HG02588 (cell line): Measurements from ENCODE around the gene TNPO3.

Experiments used
- ATAC-seq: cut with Tn5 transposase; IDR thresholded peaks from one replicate; pipeline ENCODE4 v1.9.1; 2021; ENCODE audit warnings: mild to moderate bottlenecking, moderate library complexity; ENCODE audit not compliant: unreplicated experiment

Gene TNPO3

DNA sequence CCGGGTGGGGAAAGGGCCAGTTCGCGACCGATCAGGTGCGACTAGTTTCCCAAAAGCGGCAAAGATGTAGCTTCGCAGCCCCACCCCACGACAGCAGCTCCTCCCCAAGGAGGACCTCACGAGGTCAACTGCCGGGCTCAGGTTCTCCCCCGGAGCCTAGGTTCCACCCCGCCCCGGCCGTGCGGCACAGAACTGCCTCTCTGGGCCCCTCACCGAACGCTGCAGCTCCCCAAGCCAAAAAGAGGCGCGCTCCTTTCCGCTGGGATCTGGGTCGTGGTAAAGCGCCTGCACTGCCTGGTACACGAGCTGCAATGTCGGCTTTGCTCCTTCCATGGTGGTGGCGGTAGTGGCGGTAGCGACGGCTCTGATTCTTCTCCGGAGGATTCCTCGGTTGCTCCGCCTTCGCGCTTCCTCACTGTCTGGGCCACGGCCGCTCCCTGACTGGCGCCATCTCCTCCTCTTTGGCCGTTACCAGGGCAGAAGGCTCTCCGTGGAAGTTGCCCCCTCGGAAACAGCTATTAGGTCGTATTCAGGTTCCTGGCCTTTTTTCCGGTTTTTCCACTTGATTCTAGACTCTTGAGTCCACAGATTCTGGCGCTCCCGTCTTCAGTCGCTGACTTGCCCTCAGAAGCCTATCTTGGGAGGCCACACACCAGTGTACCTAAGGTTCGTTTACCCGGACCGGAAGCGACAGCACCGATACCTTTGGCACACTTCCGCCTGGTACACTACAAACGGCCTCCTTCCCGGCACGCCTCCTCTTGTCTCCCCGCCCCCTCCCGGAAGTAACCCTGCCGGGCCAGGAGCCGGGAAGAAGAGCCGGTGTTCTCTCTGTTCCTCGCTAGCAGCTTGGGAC, at the start of gene TNPO3:
TNPO3 (minus strand) TSS at position 674 of the 856 bp plus-strand sequence; CDS start at position 333, 341 bp downstream.
- peak; percentile 79 for ATAC-seq

DNA sequence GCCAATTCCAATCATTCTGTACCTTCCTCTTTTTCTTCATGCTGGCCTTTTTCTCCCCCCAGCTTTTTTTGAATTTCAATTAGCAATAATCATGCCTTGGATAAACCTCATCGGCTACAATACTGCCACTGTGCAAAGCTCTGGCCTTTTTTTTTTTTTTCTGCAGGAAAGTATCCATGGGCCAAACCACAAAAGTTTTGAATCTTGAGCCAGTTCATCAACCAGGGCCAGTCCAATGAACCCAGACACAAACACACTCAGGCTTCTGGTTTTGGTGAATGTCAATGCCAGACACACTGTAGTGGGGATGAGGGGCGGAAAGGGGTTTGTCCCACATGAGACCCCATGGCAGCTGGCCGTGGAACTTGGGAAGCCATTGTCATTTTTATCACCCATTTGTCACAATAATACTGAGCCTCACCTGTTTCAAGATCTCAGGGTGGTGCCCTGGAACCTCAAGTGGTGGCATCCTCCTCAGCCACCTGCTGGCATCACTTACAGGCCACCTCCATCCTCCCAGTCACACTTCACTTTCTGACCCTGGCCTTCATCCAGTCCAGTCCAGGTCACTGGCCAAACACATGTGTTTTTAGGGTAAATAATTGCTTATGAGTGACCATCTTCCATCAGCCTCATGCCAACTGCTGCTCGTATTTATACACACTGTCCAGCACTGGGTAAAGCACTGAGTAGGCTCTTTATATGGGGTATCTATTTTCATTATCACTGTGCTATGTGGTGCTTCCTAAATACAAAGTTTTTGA, 48.8 kb upstream of the TNPO3 start:
- no peak for ATAC-seq

DNA sequence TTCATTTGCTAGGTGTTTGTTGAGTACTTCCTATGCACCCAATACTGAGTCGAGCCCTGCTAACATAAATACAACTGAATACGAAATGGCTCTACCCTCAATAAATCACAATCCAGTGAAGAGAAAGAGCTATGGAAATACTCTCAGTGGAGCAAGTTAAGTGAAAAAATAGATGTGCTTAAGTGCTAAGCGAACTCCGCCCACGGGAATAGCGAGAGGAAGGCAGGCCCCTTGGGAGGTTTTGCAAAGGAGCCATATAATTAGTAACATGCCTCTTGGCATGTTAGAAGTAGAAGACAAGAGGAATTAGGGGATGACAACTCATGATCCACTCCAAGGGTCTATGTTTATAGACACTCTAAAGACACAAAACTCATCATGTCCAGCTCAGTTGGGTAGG, 46.8 kb upstream of the TNPO3 start:
- ATAC-seq, result no peak

DNA sequence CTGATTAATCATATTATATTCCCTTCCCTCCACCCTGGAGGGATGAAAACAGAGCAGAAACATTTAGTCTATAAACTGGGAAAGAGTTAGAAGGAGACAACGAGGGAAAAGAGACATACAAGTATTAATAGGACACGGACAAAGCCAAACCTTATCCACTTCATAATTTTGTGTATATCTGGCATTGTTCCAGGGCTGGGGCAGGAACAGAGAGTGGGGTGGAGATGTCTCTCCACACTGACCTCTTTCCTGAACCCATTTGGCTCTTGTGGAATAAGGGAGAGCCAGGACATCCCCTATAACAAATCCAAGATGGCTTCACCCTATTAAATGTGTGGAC, 45.9 kb upstream of the TNPO3 start:
- ATAC-seq, result no peak

DNA sequence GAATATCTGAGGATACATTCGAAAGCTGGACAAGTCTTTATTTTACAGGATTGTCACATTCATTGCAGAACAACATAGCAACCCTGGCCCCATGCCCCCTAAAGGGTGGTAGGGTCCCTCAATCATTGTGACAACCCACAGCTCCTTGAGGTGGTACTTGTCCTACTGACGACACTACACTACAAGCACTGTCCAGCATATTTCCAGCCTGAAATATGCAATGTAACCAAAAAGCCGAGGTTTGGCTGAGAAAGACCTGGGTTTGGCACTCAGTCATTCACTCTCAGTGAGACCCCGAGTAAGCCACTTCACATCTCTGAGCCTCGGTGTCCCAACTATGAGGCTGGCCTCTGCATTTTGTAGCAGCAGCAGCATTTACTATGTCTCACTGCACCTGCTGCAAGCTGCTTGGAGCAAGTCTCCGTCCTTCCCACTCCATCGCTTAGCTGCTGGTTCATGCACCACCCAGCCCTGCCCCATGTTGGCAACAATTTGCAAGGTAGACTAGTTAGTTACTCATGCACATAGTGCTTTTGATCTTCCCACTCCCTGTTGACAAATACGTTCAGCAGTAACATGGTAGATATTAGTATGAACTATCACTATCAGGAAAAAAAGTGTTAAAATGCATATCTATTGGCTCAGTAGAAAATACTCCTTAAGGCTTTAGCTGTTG, 43.6 kb upstream of the TNPO3 start:
- no peak for ATAC-seq

DNA sequence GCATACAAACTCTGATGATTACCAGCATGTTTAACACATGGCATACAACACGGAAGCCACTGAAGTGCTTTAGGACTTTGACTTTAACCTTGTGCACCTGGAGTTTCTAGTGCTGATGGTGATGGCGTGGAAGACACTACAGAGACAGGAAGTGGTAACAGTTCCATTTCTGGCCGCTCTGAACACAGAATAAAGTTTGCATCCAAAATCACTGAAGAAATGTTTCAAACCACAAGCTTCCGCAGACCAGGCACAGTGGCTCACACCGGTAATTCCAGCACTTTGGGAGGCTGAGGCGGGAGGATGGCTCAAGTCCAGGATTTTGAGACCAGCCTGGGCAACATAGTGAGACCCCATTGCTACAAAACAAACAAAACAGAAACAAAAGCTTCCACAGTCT, 40.3 kb upstream of the TNPO3 start:
- peak; percentile 91 for ATAC-seq

DNA sequence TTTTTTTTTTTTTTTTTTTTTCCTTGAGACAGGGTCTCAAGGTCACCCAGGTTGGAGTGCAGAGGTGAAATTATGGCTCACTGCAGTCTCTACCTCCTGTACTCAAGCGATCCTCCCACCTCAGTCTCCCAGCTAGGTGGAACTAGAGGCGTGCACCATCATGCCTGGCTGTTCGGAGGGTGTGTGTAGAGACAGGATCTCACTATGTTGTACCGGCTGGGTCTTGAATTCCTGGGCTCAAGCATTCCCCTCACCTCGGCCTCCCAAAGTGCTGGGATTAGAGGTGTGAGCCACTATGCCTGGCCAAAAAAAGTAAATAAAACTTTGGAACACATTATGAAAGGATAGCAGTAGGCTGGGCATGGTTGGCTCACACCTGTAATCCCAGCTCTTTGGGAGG, 39.6 kb upstream of the TNPO3 start:
- no peak for ATAC-seq

DNA sequence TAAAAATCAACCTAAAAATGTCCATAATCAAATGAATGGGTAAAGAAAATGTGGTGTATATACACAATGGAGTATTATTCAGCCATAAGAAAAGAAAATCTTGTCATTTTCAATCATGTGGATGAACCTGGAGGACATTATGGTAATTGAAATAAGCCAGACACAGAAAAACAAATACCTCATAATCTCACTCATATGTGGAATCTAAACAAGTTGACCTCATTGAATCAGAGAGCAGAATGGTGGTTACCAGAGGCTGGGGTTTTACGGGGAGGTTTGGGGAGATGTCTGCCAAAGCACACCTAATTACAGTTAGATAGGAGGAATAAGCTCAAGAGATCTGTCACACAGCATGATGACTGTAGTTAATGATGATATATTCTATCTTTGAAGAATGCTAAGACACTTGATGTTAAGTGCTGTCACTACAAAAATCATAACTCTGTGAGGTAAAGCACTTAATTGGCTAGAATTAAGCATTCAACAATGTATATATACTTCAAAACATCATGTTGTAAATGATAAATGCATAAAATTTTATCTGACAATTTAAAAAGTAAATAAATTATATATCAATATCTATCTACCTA, 39.1 kb upstream of the TNPO3 start:
- ATAC-seq, result no peak

DNA sequence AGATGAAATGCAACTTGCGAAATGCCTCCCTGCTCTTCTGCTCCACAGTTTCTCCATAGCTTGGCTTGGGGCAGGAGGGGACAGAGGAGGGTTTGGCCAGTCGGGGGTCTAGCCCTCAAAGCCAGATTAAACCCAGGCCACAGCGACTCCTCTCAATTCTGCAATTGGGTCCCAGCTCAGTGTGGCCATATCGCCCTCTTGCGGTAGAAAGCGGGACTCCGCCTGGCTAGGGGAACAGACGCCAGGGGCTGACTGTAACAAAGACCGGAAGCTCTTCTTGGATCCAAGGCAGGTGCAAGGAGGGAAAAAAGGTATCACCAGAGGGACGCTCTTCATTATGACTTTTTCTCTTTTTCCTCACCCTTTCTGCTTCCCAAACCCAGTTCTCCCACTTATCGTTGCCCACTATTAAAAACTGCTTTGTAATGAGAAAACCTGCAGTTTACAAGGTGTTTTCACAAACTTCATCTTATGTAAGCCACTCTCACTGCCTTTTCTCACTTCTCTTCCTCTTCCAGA, 36.6 kb upstream of the TNPO3 start:
- ATAC-seq, result no peak

DNA sequence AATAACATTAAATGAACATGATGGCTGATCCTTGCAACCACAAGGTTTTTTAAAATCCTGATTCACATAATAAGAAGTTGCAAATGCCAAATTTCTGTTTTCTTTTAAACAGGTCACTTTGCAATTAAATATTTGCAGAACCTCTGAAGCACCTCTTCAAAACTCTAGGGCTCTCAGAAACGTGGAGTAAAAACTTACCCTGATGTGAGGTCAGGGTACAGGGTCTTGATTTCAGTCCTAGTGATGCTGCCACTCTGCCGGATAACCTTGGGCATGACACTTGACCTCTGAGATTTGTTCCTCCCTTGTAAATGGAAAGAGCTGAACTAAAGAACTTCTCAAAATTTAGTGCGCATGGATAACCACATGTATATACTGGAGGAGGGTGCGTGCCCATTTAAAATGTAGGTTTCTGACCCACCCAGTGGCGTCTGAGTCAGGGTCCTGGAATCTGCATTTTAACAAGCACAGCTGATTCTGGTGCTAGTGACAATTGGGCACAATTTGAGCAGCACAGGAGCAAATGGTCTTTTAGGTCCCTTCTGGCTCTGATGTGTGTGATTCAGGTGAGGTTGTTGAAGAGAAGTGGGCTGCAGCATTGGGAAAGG, 35.5 kb upstream of the TNPO3 start:
- ATAC-seq, result no peak

DNA sequence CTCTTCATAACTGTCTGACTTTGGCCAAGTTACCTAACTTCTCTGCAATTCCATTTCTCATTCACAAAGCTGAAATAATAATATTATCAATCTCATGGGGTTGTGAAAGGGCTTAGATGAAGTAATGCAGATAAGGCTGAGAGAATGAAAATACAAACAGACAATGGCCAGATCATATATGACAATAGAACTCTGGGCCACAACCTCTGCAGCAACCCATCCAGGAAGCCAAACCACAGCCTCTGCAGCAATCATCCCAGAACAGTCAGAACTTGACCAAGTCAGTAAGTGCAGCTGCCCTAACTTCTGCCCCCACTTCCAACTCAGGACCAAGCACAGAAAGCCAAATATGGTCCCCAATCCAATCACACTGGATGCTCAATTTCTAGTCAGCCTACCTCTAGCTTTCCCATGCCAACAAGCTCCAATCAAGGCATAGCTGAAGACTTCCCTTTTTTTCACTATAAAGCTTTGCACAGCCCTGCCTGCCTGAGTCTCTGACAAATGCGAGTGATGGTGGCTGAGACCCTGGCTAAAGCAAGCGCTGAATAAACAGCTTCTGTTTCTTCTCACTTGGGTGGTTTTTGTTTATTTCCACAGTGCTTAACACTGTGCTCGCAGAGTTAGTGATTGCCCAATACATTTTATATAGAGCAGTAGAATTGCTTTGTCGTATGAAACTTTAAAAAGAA, 34.8 kb upstream of the TNPO3 start:
- peak; percentile 51 for ATAC-seq

DNA sequence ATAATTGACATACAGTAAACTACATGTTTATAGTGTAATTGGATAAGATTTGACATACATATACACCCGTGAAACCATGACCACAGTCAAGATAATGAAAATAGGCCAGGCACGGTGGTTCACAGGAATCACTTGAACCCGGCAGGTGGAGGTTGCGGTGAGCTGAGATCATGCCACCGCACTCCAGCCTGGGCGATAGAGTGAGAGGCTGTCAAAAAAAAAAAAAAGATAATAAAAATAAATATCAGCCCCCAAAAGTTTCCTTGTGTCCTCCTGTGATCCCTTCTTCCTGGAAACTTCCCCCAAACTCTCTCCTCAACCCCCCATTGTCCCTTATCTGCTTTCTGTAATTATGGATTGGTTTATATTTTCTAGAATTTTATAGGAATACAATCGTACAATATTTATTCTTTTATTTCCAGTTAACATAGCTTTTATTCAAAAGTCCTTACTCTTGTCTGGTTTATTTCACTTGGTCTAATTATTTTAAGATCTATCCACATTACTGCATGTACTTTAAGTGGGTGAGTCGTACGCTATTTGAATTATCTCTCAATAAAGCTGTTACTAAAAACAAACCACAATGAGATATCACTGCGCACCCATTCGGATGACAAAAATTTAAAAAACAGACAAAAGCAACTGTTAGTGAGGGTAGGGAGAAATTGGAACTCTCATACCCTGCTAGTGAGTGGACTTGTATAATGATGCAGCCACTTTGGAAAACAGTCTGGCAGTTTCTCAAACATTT, 30.1 kb upstream of the TNPO3 start:
- ATAC-seq, result no peak

DNA sequence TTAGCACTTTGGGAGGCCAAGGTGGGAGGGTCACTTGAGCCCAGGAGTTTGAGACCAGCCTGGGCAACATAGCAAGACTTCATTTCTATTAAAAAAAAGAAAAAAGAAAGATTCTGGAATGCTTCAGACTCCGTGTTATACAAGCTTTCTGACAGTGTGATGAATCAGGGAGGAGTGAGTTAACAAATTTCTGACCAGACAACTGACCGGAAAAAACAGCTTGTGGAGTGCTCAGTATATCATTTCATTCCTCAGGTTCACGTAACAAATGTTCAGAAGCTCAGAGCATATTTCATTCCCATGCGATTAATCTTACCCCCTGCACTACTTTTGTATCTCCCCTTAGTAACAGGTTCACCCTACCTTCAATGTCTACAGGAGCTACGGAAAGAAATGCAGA, 28.6 kb upstream of the TNPO3 start:
- ATAC-seq, result no peak

DNA sequence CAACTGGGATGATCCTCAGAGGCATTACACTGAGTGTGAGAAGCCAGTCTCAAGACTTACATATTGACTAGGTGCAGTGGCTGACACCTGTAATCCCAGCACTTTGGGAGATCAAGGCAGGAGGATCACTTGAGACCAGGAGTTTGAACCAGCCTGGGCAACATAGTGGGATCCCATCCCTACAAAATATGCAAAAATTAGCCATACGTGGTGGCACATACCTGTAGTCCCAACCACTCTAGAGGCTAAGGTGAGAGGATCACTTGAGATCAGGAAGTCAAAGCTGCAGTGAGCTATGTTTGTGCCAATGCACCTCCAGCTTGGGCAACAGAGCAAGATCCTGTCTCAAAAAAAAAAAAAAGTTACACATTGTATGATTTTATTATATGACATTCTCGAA, 23.5 kb upstream of the TNPO3 start:
- ATAC-seq, result no peak

DNA sequence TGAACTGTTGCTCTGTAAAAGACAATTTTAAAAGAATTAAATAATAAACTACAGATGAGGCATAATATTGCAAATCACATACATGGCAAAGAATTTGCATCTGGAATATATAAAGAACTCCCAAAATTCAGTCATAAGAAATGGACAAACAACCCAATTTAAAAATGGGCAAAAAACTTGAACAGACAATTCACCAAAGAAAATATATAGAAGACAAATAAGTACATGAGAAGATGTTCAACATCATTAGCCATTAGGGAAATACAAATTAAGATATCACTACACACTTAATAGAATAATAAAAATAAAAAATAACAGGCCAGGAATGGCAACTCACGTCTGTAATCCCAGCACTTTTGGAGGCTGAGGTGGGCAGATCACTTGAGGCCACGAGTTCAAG, 22.0 kb upstream of the TNPO3 start:
- ATAC-seq, result no peak

DNA sequence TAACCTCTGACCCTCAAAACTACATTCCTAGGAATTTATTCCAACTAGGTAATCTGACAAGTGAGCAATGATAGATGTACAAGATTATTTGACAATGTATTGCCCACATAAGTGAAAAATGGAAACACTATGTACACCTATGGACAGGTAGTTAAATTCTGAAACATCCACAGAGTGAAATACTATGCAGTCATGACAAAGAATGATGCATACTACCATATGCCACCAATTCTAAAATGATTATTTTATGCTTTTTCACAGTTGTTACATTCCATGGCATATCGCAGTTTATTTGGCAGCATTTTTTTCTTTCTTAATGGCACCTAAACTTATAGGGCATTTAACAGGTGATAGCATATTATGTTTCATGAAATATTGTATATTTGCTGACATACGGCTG, 20.1 kb upstream of the TNPO3 start:
- no peak for ATAC-seq

DNA sequence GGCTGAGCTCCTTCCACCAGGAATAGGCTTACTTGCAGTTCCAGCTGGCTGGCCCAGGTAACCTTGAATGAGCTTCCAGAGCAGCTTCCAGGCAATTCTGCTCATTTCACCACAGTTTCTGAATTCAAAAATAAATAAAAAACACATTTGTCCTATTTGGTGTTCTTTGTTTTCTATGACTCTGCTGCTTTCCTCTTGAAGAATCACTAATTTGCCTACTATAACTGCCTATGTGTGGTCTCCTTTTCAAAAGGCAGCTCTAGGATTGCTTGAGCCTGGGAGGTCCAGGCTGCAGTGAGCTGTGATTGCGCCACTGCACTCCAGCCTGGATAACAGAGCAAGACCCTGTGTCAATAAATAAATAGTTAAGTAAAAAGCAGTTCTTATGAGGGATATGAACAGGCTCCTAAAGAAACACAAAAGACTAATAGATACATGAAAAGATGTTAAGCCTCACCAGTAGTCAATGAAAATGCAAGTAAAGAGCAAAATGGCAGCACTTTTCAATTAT, 19.5 kb upstream of the TNPO3 start:
- no peak for ATAC-seq

DNA sequence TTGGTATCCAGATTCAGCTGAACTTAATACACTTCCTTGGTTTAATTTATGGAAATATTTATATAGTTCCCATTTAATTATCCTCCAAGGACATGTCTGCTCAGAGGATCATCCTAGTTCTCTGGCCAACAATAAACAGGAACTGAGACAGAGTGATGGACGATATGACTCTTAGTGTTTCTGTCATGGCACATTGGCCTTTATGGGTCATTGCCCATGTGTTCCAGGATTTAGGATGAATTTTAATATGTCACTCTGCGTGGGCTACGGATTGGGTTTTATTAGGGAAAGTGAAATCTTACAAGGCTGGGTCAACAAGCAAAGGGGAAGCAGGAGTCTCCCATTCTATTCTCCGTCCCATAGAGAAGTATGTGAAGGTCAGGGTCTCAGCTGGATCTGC, 18.8 kb upstream of the TNPO3 start:
- no peak for ATAC-seq

DNA sequence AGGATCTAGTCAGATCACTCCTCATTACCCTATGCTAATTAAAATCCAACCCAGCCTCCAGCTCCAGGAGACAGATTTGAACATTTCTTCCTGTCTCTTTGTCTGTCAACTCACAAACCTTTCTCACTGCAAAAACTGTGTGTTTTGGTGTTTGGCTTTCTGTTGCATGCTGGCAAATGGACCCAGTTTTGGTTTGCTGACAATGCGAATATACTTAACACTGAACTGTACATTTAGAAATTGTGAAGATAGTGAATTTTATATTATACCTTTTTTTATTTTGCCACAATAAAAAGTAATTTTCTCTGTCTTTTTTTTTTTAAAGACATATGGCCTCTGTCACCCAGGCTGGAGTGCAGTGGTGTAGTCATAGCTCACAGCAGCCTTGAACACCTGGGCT, 18.3 kb upstream of the TNPO3 start:
- no peak for ATAC-seq
